Measurements from ENCODE around the gene PDE2A.

GRCh38 chr11:72680624-72681158 is 6.5 kb upstream of the PDE2A start:
- TF ChIP-seq POLR2A (IDR thresholded peaks at IDR 0.05): no peak
- TF ChIP-seq, protein P1, sequence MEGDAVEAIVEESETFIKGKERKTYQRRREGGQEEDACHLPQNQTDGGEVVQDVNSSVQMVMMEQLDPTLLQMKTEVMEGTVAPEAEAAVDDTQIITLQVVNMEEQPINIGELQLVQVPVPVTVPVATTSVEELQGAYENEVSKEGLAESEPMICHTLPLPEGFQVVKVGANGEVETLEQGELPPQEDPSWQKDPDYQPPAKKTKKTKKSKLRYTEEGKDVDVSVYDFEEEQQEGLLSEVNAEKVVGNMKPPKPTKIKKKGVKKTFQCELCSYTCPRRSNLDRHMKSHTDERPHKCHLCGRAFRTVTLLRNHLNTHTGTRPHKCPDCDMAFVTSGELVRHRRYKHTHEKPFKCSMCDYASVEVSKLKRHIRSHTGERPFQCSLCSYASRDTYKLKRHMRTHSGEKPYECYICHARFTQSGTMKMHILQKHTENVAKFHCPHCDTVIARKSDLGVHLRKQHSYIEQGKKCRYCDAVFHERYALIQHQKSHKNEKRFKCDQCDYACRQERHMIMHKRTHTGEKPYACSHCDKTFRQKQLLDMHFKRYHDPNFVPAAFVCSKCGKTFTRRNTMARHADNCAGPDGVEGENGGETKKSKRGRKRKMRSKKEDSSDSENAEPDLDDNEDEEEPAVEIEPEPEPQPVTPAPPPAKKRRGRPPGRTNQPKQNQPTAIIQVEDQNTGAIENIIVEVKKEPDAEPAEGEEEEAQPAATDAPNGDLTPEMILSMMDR (IDR thresholded peaks at IDR 0.05): no peak

All from upper lobe of left lung (tissue), 4 donors.